Measurements from ENCODE around the gene NEMP2.

DNA sequence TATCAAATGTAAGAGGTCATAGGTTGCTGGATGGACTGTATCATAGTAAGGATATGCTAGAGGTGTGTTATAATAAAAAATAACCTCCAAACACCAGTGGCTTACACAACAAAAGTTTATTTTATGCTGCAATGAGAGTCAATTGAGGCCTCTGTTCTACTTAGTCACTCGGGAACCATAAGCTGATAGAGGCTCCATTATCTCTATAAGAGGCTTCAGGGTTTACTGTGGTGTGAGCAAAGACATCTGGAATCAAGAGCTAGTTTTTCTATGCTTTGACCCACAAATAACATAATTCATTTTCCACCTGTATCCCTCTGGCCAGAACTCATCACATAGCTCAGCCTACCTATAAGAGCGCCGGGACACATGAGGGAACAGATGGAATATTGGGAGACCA, 47.5 kb upstream of the NEMP2 start:
- TF ChIP-seq, protein P1, sequence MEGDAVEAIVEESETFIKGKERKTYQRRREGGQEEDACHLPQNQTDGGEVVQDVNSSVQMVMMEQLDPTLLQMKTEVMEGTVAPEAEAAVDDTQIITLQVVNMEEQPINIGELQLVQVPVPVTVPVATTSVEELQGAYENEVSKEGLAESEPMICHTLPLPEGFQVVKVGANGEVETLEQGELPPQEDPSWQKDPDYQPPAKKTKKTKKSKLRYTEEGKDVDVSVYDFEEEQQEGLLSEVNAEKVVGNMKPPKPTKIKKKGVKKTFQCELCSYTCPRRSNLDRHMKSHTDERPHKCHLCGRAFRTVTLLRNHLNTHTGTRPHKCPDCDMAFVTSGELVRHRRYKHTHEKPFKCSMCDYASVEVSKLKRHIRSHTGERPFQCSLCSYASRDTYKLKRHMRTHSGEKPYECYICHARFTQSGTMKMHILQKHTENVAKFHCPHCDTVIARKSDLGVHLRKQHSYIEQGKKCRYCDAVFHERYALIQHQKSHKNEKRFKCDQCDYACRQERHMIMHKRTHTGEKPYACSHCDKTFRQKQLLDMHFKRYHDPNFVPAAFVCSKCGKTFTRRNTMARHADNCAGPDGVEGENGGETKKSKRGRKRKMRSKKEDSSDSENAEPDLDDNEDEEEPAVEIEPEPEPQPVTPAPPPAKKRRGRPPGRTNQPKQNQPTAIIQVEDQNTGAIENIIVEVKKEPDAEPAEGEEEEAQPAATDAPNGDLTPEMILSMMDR (IDR thresholded peaks at IDR 0.05; ENCODE audit: insufficient read depth, low read length, poor library complexity, severe bottlenecking): no peak
- no peak for TF ChIP-seq EZH2phosphoT487 (conservative IDR thresholded peaks at IDR 0.05; ENCODE audit: low read length)

All from SU-DHL-6 (cell line).